Raji (cell line): ENCODE results near the gene HLA-DMA.
A peak's percentile ranks its signal among the peaks of the same experiment; 100 is the strongest.

ENCODE experiments used
- POLR2A ChIP-seq: IDR thresholded peaks from 2 replicates; pipeline ENCODE4 v1.6.1; 2011; ENCODE audit warnings: low read depth, low read length, control low read depth; ENCODE audit not compliant: insufficient read depth

HLA-DMA gene

GRCh38 chr6:32968093-32968866 is 15.4 kb upstream of the HLA-DMA start, which contains the start of gene BRD2:
TSS of gene BRD2 (plus strand) at chr6:32968594. CDS start at chr6:32972899, 4,305 bp downstream.
- TF ChIP-seq POLR2A: peak; percentile 71

GRCh38 chr6:32967151-32968091 is 14.5 kb upstream of the HLA-DMA start:
- peak; percentile 37; the same call in 1 of the 2 replicates for TF ChIP-seq POLR2A

- no peak for TF ChIP-seq POLR2A
These were observed 11.9 kb upstream of the HLA-DMA start for GRCh38 chr6:32964776-32965175.

GRCh38 chr6:32963866-32964265 is 11.0 kb upstream of the HLA-DMA start:
- TF ChIP-seq POLR2A: no peak

DNA sequence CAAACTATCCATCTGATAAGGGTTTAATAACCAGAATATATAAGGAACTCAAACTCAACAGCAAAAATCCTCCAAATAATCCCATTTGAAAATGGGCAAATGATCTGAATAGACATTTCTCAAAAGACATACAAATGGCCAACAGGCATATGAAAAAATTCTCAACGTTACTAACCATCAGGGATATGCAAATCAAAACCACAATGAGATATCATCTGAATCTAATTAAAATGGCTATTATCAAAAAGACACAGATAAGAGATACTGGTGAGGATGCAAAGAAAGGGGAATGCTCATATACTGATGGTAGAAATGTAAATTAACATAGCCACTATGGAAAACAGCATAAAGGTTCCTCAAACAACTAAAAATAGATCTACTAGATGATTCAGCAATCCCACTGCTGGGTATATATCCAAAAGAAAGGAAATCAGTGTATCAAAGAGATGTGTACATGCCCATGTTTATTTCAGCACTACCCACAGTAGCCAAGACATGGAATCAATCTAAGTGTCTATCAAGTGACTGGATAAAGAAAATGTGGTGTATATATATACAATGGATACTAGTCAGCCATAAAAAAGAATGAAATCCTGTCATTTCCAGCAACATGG is 9.4 kb upstream of the HLA-DMA start:
- no peak for TF ChIP-seq POLR2A

GRCh38 chr6:32960563-32960962 is 7.7 kb upstream of the HLA-DMA start:
- no peak for TF ChIP-seq POLR2A

GRCh38 chr6:32956176-32956575 is 3.3 kb upstream of the HLA-DMA start:
- TF ChIP-seq POLR2A: no peak

DNA sequence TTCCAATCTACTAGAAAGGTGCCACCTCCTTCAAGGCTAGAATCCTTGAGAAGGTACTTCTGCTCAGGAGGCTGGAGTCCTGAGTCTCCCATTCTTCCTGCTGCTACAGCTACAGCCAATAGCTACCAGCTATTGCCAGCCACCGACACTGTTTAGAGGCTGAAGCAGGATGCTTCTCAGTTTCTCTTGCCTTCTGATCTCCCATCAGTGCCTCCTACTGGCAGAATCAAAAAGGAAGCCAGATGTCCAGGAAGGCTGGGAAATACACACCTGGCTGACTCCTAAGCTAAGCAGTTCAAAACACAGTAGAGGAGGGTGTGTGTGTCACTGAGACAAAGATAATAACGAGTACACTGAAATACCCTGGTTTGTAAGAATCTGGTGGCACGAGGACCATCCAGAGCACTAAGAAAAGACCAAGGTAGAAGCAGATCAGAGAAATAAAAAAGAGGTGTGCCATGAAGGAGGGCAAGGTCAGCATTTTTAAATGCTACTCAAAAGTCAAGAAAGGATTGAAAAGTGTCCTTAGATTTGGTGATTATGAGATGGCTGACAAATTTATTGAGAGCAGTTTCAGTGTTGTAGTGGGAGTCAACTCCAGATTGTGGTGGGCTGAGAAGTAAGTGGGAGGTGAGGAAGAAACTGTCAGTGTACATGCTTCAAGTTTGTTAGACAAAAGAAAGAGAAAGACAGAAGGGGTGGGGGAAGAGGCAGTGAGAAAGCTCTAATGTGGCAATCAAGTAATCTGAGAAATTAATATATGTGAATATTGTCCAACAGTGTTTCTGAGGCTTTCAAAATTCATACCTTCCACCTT is 2.3 kb upstream of the HLA-DMA start:
- no peak for TF ChIP-seq POLR2A

DNA sequence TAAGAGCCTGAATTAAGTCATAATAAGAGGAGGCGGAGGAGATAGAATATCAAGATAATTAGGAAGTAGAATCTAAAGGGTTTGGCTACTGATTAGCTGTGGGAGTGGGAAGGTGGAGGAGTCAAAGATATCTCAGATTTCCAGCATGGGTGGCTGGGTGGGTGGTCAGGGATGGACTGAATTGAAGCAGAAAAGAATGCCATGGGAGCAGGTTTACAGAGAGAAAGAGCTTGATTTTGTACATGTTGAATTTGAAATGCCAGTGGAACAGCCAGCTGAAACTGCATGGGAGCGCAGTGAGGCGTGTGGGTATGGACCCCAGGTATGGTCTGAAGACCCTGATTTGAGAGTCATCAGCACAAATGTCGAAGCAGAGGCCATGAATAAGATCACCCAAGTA is 1.4 kb upstream of the HLA-DMA start:
- no peak for TF ChIP-seq POLR2A

DNA sequence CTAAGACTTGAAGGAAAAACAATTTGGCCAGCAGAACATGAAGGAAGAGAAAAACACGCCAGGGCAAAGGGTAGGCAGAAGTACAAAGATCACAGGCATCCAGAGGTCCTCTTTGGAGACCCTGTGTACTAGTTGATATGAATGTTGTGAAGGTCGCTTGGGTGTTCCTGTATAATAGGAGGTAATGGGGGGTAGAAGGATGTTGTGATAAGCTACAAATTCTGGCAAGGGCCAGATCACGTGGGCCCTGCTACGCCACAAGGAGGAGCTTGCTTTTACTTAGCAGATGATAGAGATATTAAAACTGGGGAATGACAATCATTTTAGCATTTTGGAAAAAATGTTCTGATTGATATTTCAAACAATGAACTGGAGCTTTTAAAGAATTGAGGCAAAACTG is 878 bp upstream of the HLA-DMA start:
- TF ChIP-seq POLR2A: no peak

- no peak for TF ChIP-seq POLR2A
These were observed 2.4 kb downstream of the HLA-DMA start for GRCh38 chr6:32950449-32950848.

DNA sequence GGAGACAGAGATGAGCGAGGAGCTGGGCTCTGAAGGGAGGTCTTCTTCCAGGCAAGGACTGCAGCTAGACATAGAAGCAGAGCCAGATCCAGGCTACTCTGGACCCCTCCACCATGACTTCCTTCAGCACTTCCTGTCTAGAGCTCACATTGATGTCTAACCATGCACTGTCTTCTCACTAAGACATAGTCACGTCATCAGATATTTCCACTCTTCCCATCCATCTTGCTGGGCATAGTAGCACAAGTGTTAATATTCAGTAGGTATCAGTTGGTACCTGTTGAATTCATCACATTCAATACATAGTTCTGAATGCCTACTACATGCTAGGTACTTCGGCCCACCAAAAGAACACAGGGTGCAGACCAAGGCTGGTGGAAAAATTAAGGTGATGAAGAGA is 2.9 kb downstream of the HLA-DMA start:
- no peak for TF ChIP-seq POLR2A

DNA sequence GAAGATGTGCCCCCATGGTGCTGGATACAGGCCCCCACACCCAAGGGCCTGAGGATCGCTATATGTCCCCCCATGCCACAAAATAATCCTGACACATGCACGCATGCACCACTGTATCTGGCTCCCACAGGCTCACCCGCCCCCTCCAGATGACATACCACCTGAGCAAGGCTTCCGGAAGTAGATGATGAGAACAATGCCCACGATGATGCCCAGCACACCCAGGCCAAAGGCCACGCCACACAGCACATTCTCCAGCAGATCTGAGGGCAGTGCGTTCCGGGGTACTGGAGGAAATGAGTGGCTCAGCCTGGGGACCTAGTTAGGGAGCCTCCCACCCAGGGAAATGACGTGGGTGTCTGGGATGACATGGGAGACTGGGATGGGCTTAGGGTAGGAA is 3.8 kb downstream of the HLA-DMA start:
- no peak for TF ChIP-seq POLR2A
